ENCODE measurements around the gene FN1.

GRCh38 chr2:215399067-215399716 is 36.7 kb downstream of the FN1 start:
- TF ChIP-seq POLR2A (IDR thresholded peaks at IDR 0.05; ENCODE audit: borderline replicate concordance, extremely low read depth, insufficient read depth, insufficient read length) (no peak), CTCF (IDR thresholded peaks at IDR 0.05 in 2 of 3, conservative IDR thresholded peaks at IDR 0.05 in 1 of 3; ENCODE audit: borderline replicate concordance in 1 of 3, insufficient read depth in 1 of 3, low read depth in 2 of 3, low read length in 2 of 3) (no peak), POLR2AphosphoS5 (IDR thresholded peaks at IDR 0.05; ENCODE audit: low read depth, low read length) (no peak), ZBTB33 (IDR thresholded peaks at IDR 0.05; ENCODE audit: extremely low read depth, insufficient replicate concordance, low read length) (no peak), RAD21 (IDR thresholded peaks at IDR 0.05; ENCODE audit: low read depth) (no peak), JUND (IDR thresholded peaks at IDR 0.05) (no peak), EGR1 (IDR thresholded peaks at IDR 0.05; ENCODE audit: low read depth) (no peak), CEBPB (IDR thresholded peaks at IDR 0.05; ENCODE audit: low read depth) (no peak)
